GM12878 (cell line): ENCODE measurements around the gene DPH1. TPM values are rescaled to one million over a fixed set of nuclear protein-coding genes. Genes with fewer than 3 reads are reported as not detected.

Source experiments
- ATAC-seq: fragments of 200-7000 bp; cut with Tn5 transposase; 3 replicates; pipeline ENCODE4 v1.9.1; 2020; ENCODE audit warnings: mild to moderate bottlenecking, moderate library complexity
- BruUV-seq: library from RNA; stranded (reverse); fragments of 400-500 nt; replicated peaks from 2 replicates; lab custom pipeline; 2021; lab: Mats Ljungman, UMichigan
- CTCF ChIA-PET: fragments of 300-600 bp; sonication (Branson Sonifier 250); formaldehyde crosslinking; extraction: SDS; loops from one replicate; lab custom pipeline; 2021; ENCODE audit warnings: inconsistent platforms; lab: Yijun Ruan, JAX
- POLR2A ChIA-PET: fragments of 350-600 bp; formaldehyde crosslinking; extraction: SDS; loops from one replicate; lab custom pipeline; 2021; ENCODE audit warnings: inconsistent platforms; lab: Charles Lee
- RAD21 ChIA-PET: fragments of 300-600 bp; sonication (Branson Sonifier 250); formaldehyde crosslinking; loops from one replicate; lab custom pipeline; 2023; ENCODE audit warnings: antibody characterized with exemption; ENCODE audit not compliant: unreplicated experiment; lab: Charles Lee
- SMC1A ChIA-PET: fragments of 300-600 bp; sonication (Branson Sonifier 250); formaldehyde crosslinking; loops from one replicate; lab custom pipeline; 2023; ENCODE audit not compliant: unreplicated experiment, uncharacterized antibody; lab: Charles Lee
- DNase-seq: peaks from one replicate; pipeline ENCODE4 v3.0.0-alpha.2; 2011; ENCODE audit warnings: low read depth, low spot score
- FAIRE-seq: peaks from 3 replicates; lab custom pipeline; 2011; peaks lifted over from hg19 to GRCh38; lab: Jason Lieb, UNC
- H2AFZ ChIP-seq: 2 replicates; pipeline ENCODE4 v1.6.0; 2011; ENCODE audit warnings: low read depth, low read length, control low read depth; ENCODE audit not compliant: control insufficient read depth
- H3K27ac ChIP-seq: 2 replicates; pipeline ENCODE4 v1.5.1; 2011; ENCODE audit warnings: control low read depth; ENCODE audit not compliant: control insufficient read depth, insufficient read depth
- H3K27me3 ChIP-seq, 2 experiments: replicated peaks in 1 of 2; 2 replicates each; pipeline versions ENCODE4 v1.6.0 to v1.6.1; 2011; ENCODE audit warnings: low read length in 1 of 2; ENCODE audit not compliant: control insufficient read depth in 2 of 2, insufficient read depth in 2 of 2
- H3K36me3 ChIP-seq, 2 experiments: 2 replicates each; pipeline ENCODE4 v1.5.1; 2011; ENCODE audit warnings: low read length in 1 of 2; ENCODE audit not compliant: control insufficient read depth in 2 of 2, insufficient read depth in 2 of 2
- H3K4me1 ChIP-seq: 2 replicates; pipeline ENCODE4 v1.6.1; 2011; ENCODE audit warnings: mild to moderate bottlenecking, low read length, moderate library complexity, mixed read lengths; ENCODE audit not compliant: control insufficient read depth, insufficient read depth
- H3K4me2 ChIP-seq: 2 replicates; pipeline ENCODE4 v1.6.0; 2011; ENCODE audit warnings: control low read depth; ENCODE audit not compliant: control insufficient read depth, insufficient read depth
- H3K4me3 ChIP-seq: fragments of 200-600 bp; sonication (generic); 2 replicates; pipeline ENCODE4 v1.5.1; 2016
- H3K79me2 ChIP-seq: 2 replicates; pipeline ENCODE4 v1.6.0; 2011; ENCODE audit warnings: low read length; ENCODE audit not compliant: control insufficient read depth, insufficient read depth
- H3K9ac ChIP-seq: 2 replicates; pipeline ENCODE4 v1.8.0; 2011; ENCODE audit warnings: low read length, control low read depth, mixed read lengths; ENCODE audit not compliant: control insufficient read depth, insufficient read depth
- H3K9me3 ChIP-seq: replicated peaks from 3 replicates; pipeline ENCODE4 v1.5.1; 2011; ENCODE audit warnings: mild to moderate bottlenecking, low read length; ENCODE audit not compliant: control insufficient read depth, insufficient read depth
- H4K20me1 ChIP-seq: 2 replicates; pipeline ENCODE4 v1.6.0; 2011; ENCODE audit not compliant: control insufficient read depth, insufficient read depth
- BCLAF1 ChIP-seq: fragments of 450-650 bp; IDR thresholded peaks from 2 replicates; pipeline ENCODE4 v1.6.1; 2017; ENCODE audit warnings: antibody characterized with exemption, mild to moderate bottlenecking, moderate library complexity
- BHLHE40 ChIP-seq, 2 experiments: fragments of 450-650 bp in 1 of 2; IDR thresholded peaks; 2 replicates each; pipeline ENCODE4 v1.6.1; 2011 to 2017; ENCODE audit warnings: low read depth in 2 of 2, borderline replicate concordance in 1 of 2, improper control_type of control experiment in 1 of 2, low read length in 1 of 2, mild to moderate bottlenecking in 1 of 2
- HDGF ChIP-seq: fragments of 450-650 bp; IDR thresholded peaks from 2 replicates; pipeline ENCODE4 v1.6.1; 2016; ENCODE audit warnings: antibody characterized with exemption
- MXI1 ChIP-seq: fragments of 150-350 bp; IDR thresholded peaks from 2 replicates; pipeline ENCODE4 v1.6.1; 2011; ENCODE audit warnings: low read depth, mild to moderate bottlenecking, inconsistent platforms, low read length, improper control_type of control experiment
- NFIC ChIP-seq: IDR thresholded peaks from 2 replicates; pipeline ENCODE4 v1.6.1; 2012; ENCODE audit warnings: low read depth, mild to moderate bottlenecking, inconsistent platforms, low read length, moderate library complexity
- RBBP5 ChIP-seq: fragments of 200-600 bp; sonication (generic); conservative IDR thresholded peaks from 2 replicates; pipeline ENCODE4 v1.6.1; 2016
- TBL1XR1 ChIP-seq: IDR thresholded peaks from 2 replicates; pipeline ENCODE4 v1.6.1; 2012; ENCODE audit warnings: low read depth, low read length, improper control_type of control experiment
- TCF7 ChIP-seq: IDR thresholded peaks from 2 replicates; pipeline ENCODE4 v1.6.1; 2014; ENCODE audit warnings: antibody characterized with exemption, borderline replicate concordance
- ZBED1 ChIP-seq: IDR thresholded peaks from 2 replicates; pipeline ENCODE4 v1.6.1; 2016; ENCODE audit warnings: borderline replicate concordance
- WGBS: methylation state at CpG from one replicate; pipeline ENCODE4 v1.1.6; 2016; ENCODE audit warnings: low lambda C conversion rate; ENCODE audit not compliant: insufficient replicate concordance, insufficient coverage; ENCODE audit errors: missing lambda C conversion rate; 5-methylcytosine and 5-hydroxymethylcytosine counted together
- in situ Hi-C: fragments of 300-500 bp; cut with MboI; formaldehyde crosslinking; loops from 9 replicates; pipeline ENCODE4 v1.14.3; 2018; ENCODE audit warnings: mixed read lengths
- intact Hi-C: fragments of 100-400 bp; cut with micrococcal nuclease; formaldehyde crosslinking; loops from one replicate; pipeline ENCODE4 v1.14.2; 2022; ENCODE audit not compliant: unreplicated experiment
- polyA plus RNA-seq, 11 experiments: library from polyadenylated mRNA; depleted of rRNA in 4 of 11; unstranded in 6 of 11; stranded (reverse) in 5 of 11; fragments of >200 nt; fragmentation: Nextera tagmentation in 4 of 11; fragmentation: Illumina TruSeq in 1 of 11; extraction: Ambion mirVana in 4 of 11; extraction: Trizol in 1 of 11; gene quantifications; 1 replicate in 1 of 11; 2 replicates in 10 of 11; pipeline versions ENCODE4 v1.2.1 to v1.2.3, GENCODE V29; 2011 to 2016; ENCODE audit warnings: inconsistent platforms in 2 of 11, missing spikeins in 2 of 11, low read depth in 1 of 11
- total RNA-seq, 4 experiments: library from RNA; depleted of rRNA in 3 of 4; stranded (reverse); fragments of >200 nt in 3 of 4; fragmentation: Illumina TruSeq in 1 of 4; extraction: Trizol in 1 of 4; gene quantifications; 2 replicates each; pipeline versions ENCODE4 v1.2.1 to v1.2.3, GENCODE V29; 2013 to 2021

Gene DPH1
- total and polyA plus RNA-seq, 10 of the 15 experiments (the other 5 are each of a cell fraction or from before 2014, with no cell fraction given) = 0.29 to 33.6 (median 20.2) TPM

GRCh38 chr17:2076087-2076984, 46.4 kb downstream of the DPH1 start:
- no peak overlapping the region for H3K4me2 ChIP-seq
- FAIRE-seq = no peak

More at GRCh38 chr17:2076087-2076984, 46.4 kb downstream of the DPH1 start:
- ChIA-PET POLR2A (interaction anchor here (1.7 kb wide), 1 partner anchor 14 kb away, joined by 4 read pairs; no protein-coding TSS in a partner anchor), RAD21 (interaction anchor here (1.2 kb wide), 1 partner anchor 62 kb away, joined by 3 read pairs; no protein-coding TSS in a partner anchor), CTCF (interaction anchor here (1.4 kb wide), 1 partner anchor 13 kb away, joined by 3 read pairs; no protein-coding TSS in a partner anchor), SMC1A (interaction anchor here (1.8 kb wide), 1 partner anchor 13 kb away, joined by 5 read pairs; no protein-coding TSS in a partner anchor)
- 0 out of 2 replicates have a peak overlapping the region, but pooled peaks have one; percentile 23 for H3K27ac ChIP-seq
- H2AFZ ChIP-seq = no peak overlapping the region
- H3K4me1 ChIP-seq = peaks cover 25% of the 10 kb centered on the region
- ATAC-seq = no peak
- no peaks in the 10 kb centered on the region for H3K79me2 ChIP-seq
- intact Hi-C loops = no loop called here
- H4K20me1 ChIP-seq = no peaks in the 10 kb centered on the region
- TF ChIP-seq NFIC (no peak), ZBED1 (0 out of 2 replicates have a peak, but pooled peaks have one; percentile 25), HDGF (no peak), BCLAF1 (no peak), RBBP5 (no peak), MXI1 (no peak), BHLHE40 (IDR thresholded peaks at IDR 0.05; ENCODE audit: borderline replicate concordance in 1 of 2, low read depth in 2 of 2, low read length in 1 of 2) (no peak), TCF7 (no peak), TBL1XR1 (no peak)
- in situ Hi-C loops = no loop called here
- H3K27me3 ChIP-seq = no peaks in the 10 kb centered on the region
- no peaks in the 10 kb centered on the region for H3K9me3 ChIP-seq
- H3K9ac ChIP-seq = no peak overlapping the region
- H3K36me3 ChIP-seq = peaks cover 15 to 18% of the 10 kb centered on the region in 2 experiments
- DNase-seq = no peak
- H3K4me3 ChIP-seq = no peak overlapping the region
- 97% methylated on average over 17 of the region's 17 CpGs for WGBS
- BruUV-seq = no TSS peak
